GM12875 (cell line): ENCODE data around the gene QSER1.
"Not testable (repeated sequence)": the region's sequence is repeated elsewhere in the genome, so short reads cannot be mapped to it uniquely, and the experiment has no call there.

Experiments
- H3K4me3 ChIP-seq: one replicate; pipeline ENCODE4 v1.5.1; 2011; ENCODE audit warnings: low read depth, low read length, control low read depth
- TF ChIP-seq, protein P1 (sequence below): IDR thresholded peaks from 2 replicates; pipeline ENCODE4 v1.5.1; 2011; ENCODE audit warnings: low read depth, mild to moderate bottlenecking, control low read depth, inconsistent platforms, low read length, moderate library complexity, borderline replicate concordance; ENCODE audit not compliant: insufficient read depth

The QSER1 gene

GRCh38 chr11:32931606-32932005 lies 39.0 kb downstream of the QSER1 start:
- H3K4me3 ChIP-seq: no peak overlapping the region
- TF ChIP-seq, protein P1, sequence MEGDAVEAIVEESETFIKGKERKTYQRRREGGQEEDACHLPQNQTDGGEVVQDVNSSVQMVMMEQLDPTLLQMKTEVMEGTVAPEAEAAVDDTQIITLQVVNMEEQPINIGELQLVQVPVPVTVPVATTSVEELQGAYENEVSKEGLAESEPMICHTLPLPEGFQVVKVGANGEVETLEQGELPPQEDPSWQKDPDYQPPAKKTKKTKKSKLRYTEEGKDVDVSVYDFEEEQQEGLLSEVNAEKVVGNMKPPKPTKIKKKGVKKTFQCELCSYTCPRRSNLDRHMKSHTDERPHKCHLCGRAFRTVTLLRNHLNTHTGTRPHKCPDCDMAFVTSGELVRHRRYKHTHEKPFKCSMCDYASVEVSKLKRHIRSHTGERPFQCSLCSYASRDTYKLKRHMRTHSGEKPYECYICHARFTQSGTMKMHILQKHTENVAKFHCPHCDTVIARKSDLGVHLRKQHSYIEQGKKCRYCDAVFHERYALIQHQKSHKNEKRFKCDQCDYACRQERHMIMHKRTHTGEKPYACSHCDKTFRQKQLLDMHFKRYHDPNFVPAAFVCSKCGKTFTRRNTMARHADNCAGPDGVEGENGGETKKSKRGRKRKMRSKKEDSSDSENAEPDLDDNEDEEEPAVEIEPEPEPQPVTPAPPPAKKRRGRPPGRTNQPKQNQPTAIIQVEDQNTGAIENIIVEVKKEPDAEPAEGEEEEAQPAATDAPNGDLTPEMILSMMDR: no peak

GRCh38 chr11:32932196-32932595 lies 39.6 kb downstream of the QSER1 start:
- H3K4me3 ChIP-seq: no peak overlapping the region
- TF ChIP-seq, protein P1: no peak

- no peak overlapping the region for H3K4me3 ChIP-seq
- TF ChIP-seq, protein P1: no peak
Observed at GRCh38 chr11:32935462-32936029, 42.9 kb downstream of the QSER1 start.

GRCh38 chr11:32936178-32936577 lies 43.6 kb downstream of the QSER1 start:
- H3K4me3 ChIP-seq: not testable (repeated sequence)

GRCh38 chr11:32937283-32937682 lies 44.7 kb downstream of the QSER1 start:
- H3K4me3 ChIP-seq: not testable (repeated sequence)

DNA sequence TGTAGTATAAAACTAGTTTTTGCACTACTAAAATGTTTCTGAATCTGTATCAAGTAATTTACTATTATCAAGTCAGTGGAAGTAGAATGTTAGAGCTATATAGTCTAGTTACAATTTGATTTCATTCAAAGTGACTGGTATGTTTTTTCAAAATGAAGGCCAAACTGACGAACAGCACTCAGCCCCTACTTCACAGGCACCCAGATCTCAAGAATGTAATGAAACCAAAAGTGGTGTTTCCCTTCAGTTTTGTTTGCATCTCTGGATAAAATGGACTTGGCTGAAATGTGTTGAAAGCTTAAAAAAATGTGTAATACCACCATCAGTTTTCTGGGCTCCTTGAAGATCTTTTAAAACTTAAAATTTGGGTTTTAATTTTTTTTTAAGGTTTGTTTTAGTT lies 46.4 kb downstream of the QSER1 start:
- TF ChIP-seq, protein P1: no peak
- H3K4me3 ChIP-seq: no peak overlapping the region

GRCh38 chr11:32939866-32940265 lies 47.3 kb downstream of the QSER1 start:
- H3K4me3 ChIP-seq: no peak overlapping the region

GRCh38 chr11:32940865-32941264 lies 48.3 kb downstream of the QSER1 start:
- H3K4me3 ChIP-seq: no peak overlapping the region
- TF ChIP-seq, protein P1: no peak

More at GRCh38 chr11:32939866-32940265, 47.3 kb downstream of the QSER1 start:
- TF ChIP-seq, protein P1: no peak
